Measurements from ENCODE around the gene CNTFR.

Gene CNTFR

GRCh38 chr9:34635556-34635955, 46.0 kb upstream of the CNTFR start:
- H3K4me3 ChIP-seq (ENCODE audit: low read depth in 1 of 2, low read length in 1 of 2) = no peak overlapping the region

GRCh38 chr9:34634551-34635248, 45.2 kb upstream of the CNTFR start:
- no peak overlapping the region for H3K27ac ChIP-seq
- TF ChIP-seq, protein P1, sequence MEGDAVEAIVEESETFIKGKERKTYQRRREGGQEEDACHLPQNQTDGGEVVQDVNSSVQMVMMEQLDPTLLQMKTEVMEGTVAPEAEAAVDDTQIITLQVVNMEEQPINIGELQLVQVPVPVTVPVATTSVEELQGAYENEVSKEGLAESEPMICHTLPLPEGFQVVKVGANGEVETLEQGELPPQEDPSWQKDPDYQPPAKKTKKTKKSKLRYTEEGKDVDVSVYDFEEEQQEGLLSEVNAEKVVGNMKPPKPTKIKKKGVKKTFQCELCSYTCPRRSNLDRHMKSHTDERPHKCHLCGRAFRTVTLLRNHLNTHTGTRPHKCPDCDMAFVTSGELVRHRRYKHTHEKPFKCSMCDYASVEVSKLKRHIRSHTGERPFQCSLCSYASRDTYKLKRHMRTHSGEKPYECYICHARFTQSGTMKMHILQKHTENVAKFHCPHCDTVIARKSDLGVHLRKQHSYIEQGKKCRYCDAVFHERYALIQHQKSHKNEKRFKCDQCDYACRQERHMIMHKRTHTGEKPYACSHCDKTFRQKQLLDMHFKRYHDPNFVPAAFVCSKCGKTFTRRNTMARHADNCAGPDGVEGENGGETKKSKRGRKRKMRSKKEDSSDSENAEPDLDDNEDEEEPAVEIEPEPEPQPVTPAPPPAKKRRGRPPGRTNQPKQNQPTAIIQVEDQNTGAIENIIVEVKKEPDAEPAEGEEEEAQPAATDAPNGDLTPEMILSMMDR (IDR thresholded peaks at IDR 0.05) = no peak
- peaks cover 17 to 19% of the 10 kb centered on the region in 2 experiments for H3K4me1 ChIP-seq (ENCODE audit: control insufficient read depth in 1 of 2, insufficient read depth in 1 of 2, low read depth in 1 of 2, low read length in 1 of 2)
- H3K9me3 ChIP-seq = no peaks in the 10 kb centered on the region
- H3K4me3 ChIP-seq (ENCODE audit: low read depth in 1 of 2, low read length in 1 of 2) = no peak overlapping the region
- peaks cover 35% of the 10 kb centered on the region for H3K27me3 ChIP-seq
- H3K36me3 ChIP-seq = no peaks in the 10 kb centered on the region

More at GRCh38 chr9:34635556-34635955, 46.0 kb upstream of the CNTFR start:
- Histone ChIP-seq H3K27me3 (peaks cover 26% of the 10 kb centered on the region), H3K9me3 (no peaks in the 10 kb centered on the region), H3K36me3 (no peaks in the 10 kb centered on the region), H3K27ac (no peak overlapping the region), H3K4me1 (ENCODE audit: control insufficient read depth in 1 of 2, insufficient read depth in 1 of 2, low read depth in 1 of 2, low read length in 1 of 2) (peaks cover 17 to 19% of the 10 kb centered on the region in 2 experiments)
- TF ChIP-seq, protein P1 (IDR thresholded peaks at IDR 0.05) = no peak

GRCh38 chr9:34633851-34634550, 44.5 kb upstream of the CNTFR start:
- Histone ChIP-seq H3K36me3 (no peaks in the 10 kb centered on the region), H3K9me3 (no peaks in the 10 kb centered on the region), H3K4me1 (ENCODE audit: control insufficient read depth in 1 of 2, insufficient read depth in 1 of 2, low read depth in 1 of 2, low read length in 1 of 2) (peaks cover 17 to 23% of the 10 kb centered on the region in 2 experiments), H3K27me3 (peaks cover 42% of the 10 kb centered on the region), H3K27ac (no peak overlapping the region), H3K4me3 (ENCODE audit: low read depth in 1 of 2, low read length in 1 of 2) (no peak overlapping the region)
- TF ChIP-seq, protein P1 (IDR thresholded peaks at IDR 0.05) = peak; percentile 88

GRCh38 chr9:34633166-34633565, 43.6 kb upstream of the CNTFR start:
- no peak overlapping the region for H3K4me3 ChIP-seq (ENCODE audit: low read depth in 1 of 2, low read length in 1 of 2)
- TF ChIP-seq, protein P1 (IDR thresholded peaks at IDR 0.05) = no peak
- H3K9me3 ChIP-seq = no peaks in the 10 kb centered on the region
- peaks cover 50% of the 10 kb centered on the region for H3K27me3 ChIP-seq
- no peaks in the 10 kb centered on the region for H3K36me3 ChIP-seq
- H3K27ac ChIP-seq = no peak overlapping the region
- H3K4me1 ChIP-seq (ENCODE audit: control insufficient read depth in 1 of 2, insufficient read depth in 1 of 2, low read depth in 1 of 2, low read length in 1 of 2) = peaks cover 18 to 25% of the 10 kb centered on the region in 2 experiments

GRCh38 chr9:34630402-34631154, 41.1 kb upstream of the CNTFR start:
- Histone ChIP-seq H3K27ac (no peak overlapping the region), H3K4me3 (ENCODE audit: low read depth in 1 of 2, low read length in 1 of 2) (no peak overlapping the region), H3K27me3 (peaks cover 72% of the 10 kb centered on the region), H3K36me3 (no peaks in the 10 kb centered on the region), H3K9me3 (no peaks in the 10 kb centered on the region), H3K4me1 (ENCODE audit: control insufficient read depth in 1 of 2, insufficient read depth in 1 of 2, low read depth in 1 of 2, low read length in 1 of 2) (peaks cover 5 to 10% of the 10 kb centered on the region in 2 experiments)
- TF ChIP-seq, protein P1 (IDR thresholded peaks at IDR 0.05) = no peak

Measured in neutrophil (primary cell).